Peyer's patch (tissue), 4 donors: Measurements from ENCODE around the gene CSNK1G3.

Experiments
- POLR2A ChIP-seq, 2 donors: fragments of 450-650 bp; IDR thresholded peaks; one replicate each; pipeline ENCODE4 v1.5.1; 2017; ENCODE audit warnings: antibody characterized with exemption in 2 of 2, mild to moderate bottlenecking in 2 of 2, moderate library complexity in 2 of 2
- TF ChIP-seq, protein P1 (sequence below), 6 experiments: fragments of 450-650 bp in 4 of 6; fragments of 200-600 bp in 2 of 6; sonication (generic) in 1 of 6; IDR thresholded peaks; one replicate each; pipeline ENCODE4 v1.5.1; 2017 to 2019; ENCODE audit warnings: antibody characterized with exemption in 6 of 6, mild to moderate bottlenecking in 3 of 6, moderate library complexity in 1 of 6

DNA sequence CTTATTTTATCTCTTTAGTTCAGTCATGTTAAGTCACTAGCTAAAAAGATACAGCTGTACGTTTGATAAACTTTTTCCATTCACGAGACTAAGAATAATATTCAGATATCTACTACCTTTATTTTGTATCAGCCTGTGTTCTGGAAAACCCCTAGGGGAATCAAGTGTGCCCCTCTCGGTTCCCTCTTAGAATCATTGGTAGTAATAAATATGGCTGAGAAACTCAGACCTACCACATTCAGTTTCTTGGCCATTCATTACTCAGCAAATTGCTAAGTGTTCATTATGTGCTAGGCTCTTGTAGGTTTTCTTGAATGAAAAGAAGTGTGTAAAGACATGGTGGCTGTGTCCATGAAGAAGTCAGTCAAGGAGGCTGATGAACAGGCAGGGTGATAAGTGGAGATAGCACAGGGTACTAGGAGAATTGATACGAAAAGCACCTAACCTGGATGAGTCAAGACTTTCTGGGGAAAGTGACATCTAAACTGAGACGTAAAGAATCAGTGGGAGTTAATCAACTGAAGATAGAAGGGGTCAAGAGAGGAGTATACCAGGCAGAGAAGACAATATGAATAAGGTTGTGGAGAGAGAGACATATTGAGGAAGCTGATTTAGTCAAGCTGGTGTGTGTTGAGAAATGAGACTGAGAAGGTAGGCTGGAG is 86.2 kb downstream of the CSNK1G3 start:
- TF ChIP-seq, protein P1, sequence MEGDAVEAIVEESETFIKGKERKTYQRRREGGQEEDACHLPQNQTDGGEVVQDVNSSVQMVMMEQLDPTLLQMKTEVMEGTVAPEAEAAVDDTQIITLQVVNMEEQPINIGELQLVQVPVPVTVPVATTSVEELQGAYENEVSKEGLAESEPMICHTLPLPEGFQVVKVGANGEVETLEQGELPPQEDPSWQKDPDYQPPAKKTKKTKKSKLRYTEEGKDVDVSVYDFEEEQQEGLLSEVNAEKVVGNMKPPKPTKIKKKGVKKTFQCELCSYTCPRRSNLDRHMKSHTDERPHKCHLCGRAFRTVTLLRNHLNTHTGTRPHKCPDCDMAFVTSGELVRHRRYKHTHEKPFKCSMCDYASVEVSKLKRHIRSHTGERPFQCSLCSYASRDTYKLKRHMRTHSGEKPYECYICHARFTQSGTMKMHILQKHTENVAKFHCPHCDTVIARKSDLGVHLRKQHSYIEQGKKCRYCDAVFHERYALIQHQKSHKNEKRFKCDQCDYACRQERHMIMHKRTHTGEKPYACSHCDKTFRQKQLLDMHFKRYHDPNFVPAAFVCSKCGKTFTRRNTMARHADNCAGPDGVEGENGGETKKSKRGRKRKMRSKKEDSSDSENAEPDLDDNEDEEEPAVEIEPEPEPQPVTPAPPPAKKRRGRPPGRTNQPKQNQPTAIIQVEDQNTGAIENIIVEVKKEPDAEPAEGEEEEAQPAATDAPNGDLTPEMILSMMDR (IDR thresholded peaks at IDR 0.05): no peak
- TF ChIP-seq POLR2A (IDR thresholded peaks at IDR 0.05): no peak
